KMS-11 (cell line): ENCODE results near the gene KMT2D.

Source experiments
- H2AFZ ChIP-seq: fragments of 200-600 bp; sonication (generic); 2 replicates; pipeline ENCODE4 v1.6.1; 2016; ENCODE audit warnings: antibody characterized with exemption, mixed run types, low read depth
- H3K27ac ChIP-seq: fragments of 200-600 bp; sonication (generic); 2 replicates; pipeline ENCODE4 v1.6.1; 2016; ENCODE audit warnings: mild to moderate bottlenecking, mixed run types
- H3K27me3 ChIP-seq: fragments of 200-600 bp; sonication (generic); 2 replicates; pipeline ENCODE4 v1.6.1; 2017; ENCODE audit warnings: mild to moderate bottlenecking, low read depth, mixed run types, moderate library complexity; ENCODE audit not compliant: insufficient read depth
- H3K36me3 ChIP-seq: fragments of 200-600 bp; sonication (generic); 2 replicates; pipeline ENCODE4 v1.6.1; 2017; ENCODE audit warnings: mild to moderate bottlenecking, mixed run types; ENCODE audit not compliant: insufficient read depth
- H3K4me1 ChIP-seq: fragments of 200-600 bp; sonication (generic); 2 replicates; pipeline ENCODE4 v1.6.1; 2016; ENCODE audit warnings: mild to moderate bottlenecking, low read depth, mixed run types; ENCODE audit not compliant: poor library complexity, severe bottlenecking
- H3K4me2 ChIP-seq: fragments of 200-600 bp; sonication (generic); 2 replicates; pipeline ENCODE4 v1.7.0; 2016; ENCODE audit warnings: mild to moderate bottlenecking, mixed run types
- H3K4me3 ChIP-seq: fragments of 200-600 bp; sonication (generic); IDR thresholded peaks from 2 replicates; pipeline ENCODE4 v1.6.1; 2017; ENCODE audit warnings: low read depth, low read length, mixed read lengths; ENCODE audit not compliant: insufficient read depth
- H3K79me2 ChIP-seq: fragments of 200-600 bp; sonication (generic); 2 replicates; pipeline ENCODE4 v1.6.1; 2016; ENCODE audit warnings: low read depth, mixed run types; ENCODE audit not compliant: insufficient read depth
- H3K9ac ChIP-seq: fragments of 200-600 bp; sonication (generic); 2 replicates; pipeline ENCODE4 v1.6.1; 2016; ENCODE audit warnings: mild to moderate bottlenecking, mixed run types
- H4K20me1 ChIP-seq: fragments of 200-600 bp; sonication (generic); 2 replicates; pipeline ENCODE4 v1.6.1; 2016; ENCODE audit warnings: mild to moderate bottlenecking, mixed run types; ENCODE audit not compliant: insufficient read depth
- CTCF ChIP-seq: fragments of 200-600 bp; sonication (generic); conservative IDR thresholded peaks from 2 replicates; pipeline ENCODE4 v1.6.1; 2017; ENCODE audit warnings: low read depth, mild to moderate bottlenecking, antibody characterized with exemption, low read length, moderate library complexity, mixed read lengths

KMT2D gene

GRCh38 chr12:49015196-49015595 is 45.4 kb downstream of the KMT2D start:
- Histone ChIP-seq H3K27ac (no peak overlapping the region), H2AFZ (no peak overlapping the region), H3K4me2 (no peak overlapping the region), H3K4me3 (no peak overlapping the region), H4K20me1 (no peaks in the 10 kb centered on the region), H3K36me3 (no peaks in the 10 kb centered on the region), H3K27me3 (no peaks in the 10 kb centered on the region), H3K79me2 (peaks cover 11% of the 10 kb centered on the region), H3K9ac (no peak overlapping the region), H3K4me1 (peaks cover 24% of the 10 kb centered on the region)
- TF ChIP-seq CTCF = no peak

GRCh38 chr12:49014547-49014946 is 46.0 kb downstream of the KMT2D start:
- no peak overlapping the region for H3K9ac ChIP-seq
- no peak for TF ChIP-seq CTCF
- H3K27ac ChIP-seq = no peak overlapping the region
- no peak overlapping the region for H3K4me2 ChIP-seq
- H3K27me3 ChIP-seq = no peaks in the 10 kb centered on the region
- peaks cover 11% of the 10 kb centered on the region for H3K79me2 ChIP-seq
- H4K20me1 ChIP-seq = no peaks in the 10 kb centered on the region
- H2AFZ ChIP-seq = no peak overlapping the region
- no peak overlapping the region for H3K4me3 ChIP-seq
- no peaks in the 10 kb centered on the region for H3K36me3 ChIP-seq
- peaks cover 20% of the 10 kb centered on the region for H3K4me1 ChIP-seq

- H3K79me2 ChIP-seq = peaks cover 11% of the 10 kb centered on the region
- no peak overlapping the region for H2AFZ ChIP-seq
- H3K27me3 ChIP-seq = no peaks in the 10 kb centered on the region
- no peaks in the 10 kb centered on the region for H4K20me1 ChIP-seq
- no peak overlapping the region for H3K4me3 ChIP-seq
- peaks cover 15% of the 10 kb centered on the region for H3K4me1 ChIP-seq
- no peak overlapping the region for H3K4me2 ChIP-seq
- TF ChIP-seq CTCF = no peak
- H3K36me3 ChIP-seq = no peaks in the 10 kb centered on the region
- no peak overlapping the region for H3K27ac ChIP-seq
- H3K9ac ChIP-seq = no peak overlapping the region
These were observed 47.2 kb downstream of the KMT2D start for GRCh38 chr12:49013428-49013827.

GRCh38 chr12:49012739-49013138 is 47.9 kb downstream of the KMT2D start:
- Histone ChIP-seq H2AFZ (no peak overlapping the region), H3K27me3 (no peaks in the 10 kb centered on the region), H3K4me1 (peaks cover 14% of the 10 kb centered on the region), H4K20me1 (no peaks in the 10 kb centered on the region), H3K9ac (no peak overlapping the region), H3K79me2 (peaks cover 11% of the 10 kb centered on the region), H3K4me2 (no peak overlapping the region), H3K27ac (no peak overlapping the region), H3K36me3 (no peaks in the 10 kb centered on the region), H3K4me3 (no peak overlapping the region)
- TF ChIP-seq CTCF = no peak
